ENCODE data around the gene BICD1. TPM values are rescaled to one million over a fixed set of nuclear protein-coding genes. Genes with fewer than 3 reads are reported as not detected.

The BICD1 gene
- polyA plus RNA-seq, 1 of the 3 experiments (the other 2 are of a cell fraction) = 12.1 TPM

GRCh38 chr12:32084753-32085152, 21.9 kb upstream of the BICD1 start:
- Histone ChIP-seq H3K4me2 (no peak overlapping the region), H3K79me2 (ENCODE audit: insufficient read depth) (no peaks in the 10 kb centered on the region), H3K9ac (no peak overlapping the region), H3K27me3 (ENCODE audit: insufficient read depth) (no peaks in the 10 kb centered on the region), H3K4me3 (ENCODE audit: low read depth in 2 of 2, low read length in 1 of 2) (no peak overlapping the region), H2AFZ (ENCODE audit: low read depth) (no peak overlapping the region), H4K20me1 (ENCODE audit: insufficient read depth) (no peaks in the 10 kb centered on the region), H3K27ac (ENCODE audit: low read depth in 2 of 2, low read length in 1 of 2) (no peak overlapping the region), H3K36me3 (replicated peaks in 1 of 2; ENCODE audit: control insufficient read depth in 1 of 2, insufficient read depth in 2 of 2, low read length in 1 of 2) (no peaks in the 10 kb centered on the region), H3K9me2 (no peaks in the 10 kb centered on the region), H3K9me3 (no peaks in the 10 kb centered on the region), H3K4me1 (ENCODE audit: control insufficient read depth in 1 of 2, insufficient read depth in 2 of 2, low read depth in 1 of 2, low read length in 1 of 2) (peaks cover 5 to 10% of the 10 kb centered on the region in 2 experiments; a peak in 1 of 4 replicates), H3F3A (replicated peaks; ENCODE audit: insufficient read depth) (peaks cover 11% of the 10 kb centered on the region)
- 95% methylated on average over 3 of the region's 3 CpGs for WGBS (ENCODE audit: low lambda C conversion rate)
- TF ChIP-seq YY1 (IDR thresholded peaks at IDR 0.05; ENCODE audit: low read depth) (no peak), RFX5 (IDR thresholded peaks at IDR 0.05; ENCODE audit: low read length) (no peak), RXRA (IDR thresholded peaks at IDR 0.05; ENCODE audit: borderline replicate concordance, low read depth) (no peak), EP300 (IDR thresholded peaks at IDR 0.05; ENCODE audit: borderline replicate concordance in 1 of 2, low read depth in 1 of 2, low read length in 1 of 2) (no peak), MAX (IDR thresholded peaks at IDR 0.05; ENCODE audit: low read depth) (no peak), TEAD4 (IDR thresholded peaks at IDR 0.05; ENCODE audit: borderline replicate concordance, insufficient read depth) (no peak)
- TF ChIP-seq, protein P1, sequence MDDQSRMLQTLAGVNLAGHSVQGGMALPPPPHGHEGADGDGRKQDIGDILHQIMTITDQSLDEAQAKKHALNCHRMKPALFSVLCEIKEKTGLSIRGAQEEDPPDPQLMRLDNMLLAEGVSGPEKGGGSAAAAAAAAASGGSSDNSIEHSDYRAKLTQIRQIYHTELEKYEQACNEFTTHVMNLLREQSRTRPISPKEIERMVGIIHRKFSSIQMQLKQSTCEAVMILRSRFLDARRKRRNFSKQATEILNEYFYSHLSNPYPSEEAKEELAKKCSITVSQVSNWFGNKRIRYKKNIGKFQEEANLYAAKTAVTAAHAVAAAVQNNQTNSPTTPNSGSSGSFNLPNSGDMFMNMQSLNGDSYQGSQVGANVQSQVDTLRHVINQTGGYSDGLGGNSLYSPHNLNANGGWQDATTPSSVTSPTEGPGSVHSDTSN (IDR thresholded peaks at IDR 0.05) = no peak
- TF ChIP-seq, protein P2, sequence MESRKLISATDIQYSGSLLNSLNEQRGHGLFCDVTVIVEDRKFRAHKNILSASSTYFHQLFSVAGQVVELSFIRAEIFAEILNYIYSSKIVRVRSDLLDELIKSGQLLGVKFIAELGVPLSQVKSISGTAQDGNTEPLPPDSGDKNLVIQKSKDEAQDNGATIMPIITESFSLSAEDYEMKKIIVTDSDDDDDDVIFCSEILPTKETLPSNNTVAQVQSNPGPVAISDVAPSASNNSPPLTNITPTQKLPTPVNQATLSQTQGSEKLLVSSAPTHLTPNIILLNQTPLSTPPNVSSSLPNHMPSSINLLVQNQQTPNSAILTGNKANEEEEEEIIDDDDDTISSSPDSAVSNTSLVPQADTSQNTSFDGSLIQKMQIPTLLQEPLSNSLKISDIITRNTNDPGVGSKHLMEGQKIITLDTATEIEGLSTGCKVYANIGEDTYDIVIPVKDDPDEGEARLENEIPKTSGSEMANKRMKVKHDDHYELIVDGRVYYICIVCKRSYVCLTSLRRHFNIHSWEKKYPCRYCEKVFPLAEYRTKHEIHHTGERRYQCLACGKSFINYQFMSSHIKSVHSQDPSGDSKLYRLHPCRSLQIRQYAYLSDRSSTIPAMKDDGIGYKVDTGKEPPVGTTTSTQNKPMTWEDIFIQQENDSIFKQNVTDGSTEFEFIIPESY (IDR thresholded peaks at IDR 0.05; ENCODE audit: borderline replicate concordance, low read depth) = no peak
- TF ChIP-seq, protein P3, sequence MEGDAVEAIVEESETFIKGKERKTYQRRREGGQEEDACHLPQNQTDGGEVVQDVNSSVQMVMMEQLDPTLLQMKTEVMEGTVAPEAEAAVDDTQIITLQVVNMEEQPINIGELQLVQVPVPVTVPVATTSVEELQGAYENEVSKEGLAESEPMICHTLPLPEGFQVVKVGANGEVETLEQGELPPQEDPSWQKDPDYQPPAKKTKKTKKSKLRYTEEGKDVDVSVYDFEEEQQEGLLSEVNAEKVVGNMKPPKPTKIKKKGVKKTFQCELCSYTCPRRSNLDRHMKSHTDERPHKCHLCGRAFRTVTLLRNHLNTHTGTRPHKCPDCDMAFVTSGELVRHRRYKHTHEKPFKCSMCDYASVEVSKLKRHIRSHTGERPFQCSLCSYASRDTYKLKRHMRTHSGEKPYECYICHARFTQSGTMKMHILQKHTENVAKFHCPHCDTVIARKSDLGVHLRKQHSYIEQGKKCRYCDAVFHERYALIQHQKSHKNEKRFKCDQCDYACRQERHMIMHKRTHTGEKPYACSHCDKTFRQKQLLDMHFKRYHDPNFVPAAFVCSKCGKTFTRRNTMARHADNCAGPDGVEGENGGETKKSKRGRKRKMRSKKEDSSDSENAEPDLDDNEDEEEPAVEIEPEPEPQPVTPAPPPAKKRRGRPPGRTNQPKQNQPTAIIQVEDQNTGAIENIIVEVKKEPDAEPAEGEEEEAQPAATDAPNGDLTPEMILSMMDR (IDR thresholded peaks at IDR 0.05) = no peak
- TF ChIP-seq, protein P4, sequence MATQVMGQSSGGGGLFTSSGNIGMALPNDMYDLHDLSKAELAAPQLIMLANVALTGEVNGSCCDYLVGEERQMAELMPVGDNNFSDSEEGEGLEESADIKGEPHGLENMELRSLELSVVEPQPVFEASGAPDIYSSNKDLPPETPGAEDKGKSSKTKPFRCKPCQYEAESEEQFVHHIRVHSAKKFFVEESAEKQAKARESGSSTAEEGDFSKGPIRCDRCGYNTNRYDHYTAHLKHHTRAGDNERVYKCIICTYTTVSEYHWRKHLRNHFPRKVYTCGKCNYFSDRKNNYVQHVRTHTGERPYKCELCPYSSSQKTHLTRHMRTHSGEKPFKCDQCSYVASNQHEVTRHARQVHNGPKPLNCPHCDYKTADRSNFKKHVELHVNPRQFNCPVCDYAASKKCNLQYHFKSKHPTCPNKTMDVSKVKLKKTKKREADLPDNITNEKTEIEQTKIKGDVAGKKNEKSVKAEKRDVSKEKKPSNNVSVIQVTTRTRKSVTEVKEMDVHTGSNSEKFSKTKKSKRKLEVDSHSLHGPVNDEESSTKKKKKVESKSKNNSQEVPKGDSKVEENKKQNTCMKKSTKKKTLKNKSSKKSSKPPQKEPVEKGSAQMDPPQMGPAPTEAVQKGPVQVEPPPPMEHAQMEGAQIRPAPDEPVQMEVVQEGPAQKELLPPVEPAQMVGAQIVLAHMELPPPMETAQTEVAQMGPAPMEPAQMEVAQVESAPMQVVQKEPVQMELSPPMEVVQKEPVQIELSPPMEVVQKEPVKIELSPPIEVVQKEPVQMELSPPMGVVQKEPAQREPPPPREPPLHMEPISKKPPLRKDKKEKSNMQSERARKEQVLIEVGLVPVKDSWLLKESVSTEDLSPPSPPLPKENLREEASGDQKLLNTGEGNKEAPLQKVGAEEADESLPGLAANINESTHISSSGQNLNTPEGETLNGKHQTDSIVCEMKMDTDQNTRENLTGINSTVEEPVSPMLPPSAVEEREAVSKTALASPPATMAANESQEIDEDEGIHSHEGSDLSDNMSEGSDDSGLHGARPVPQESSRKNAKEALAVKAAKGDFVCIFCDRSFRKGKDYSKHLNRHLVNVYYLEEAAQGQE (IDR thresholded peaks at IDR 0.05; ENCODE audit: low read depth, low read length) = no peak
- TF ChIP-seq, protein P5, sequence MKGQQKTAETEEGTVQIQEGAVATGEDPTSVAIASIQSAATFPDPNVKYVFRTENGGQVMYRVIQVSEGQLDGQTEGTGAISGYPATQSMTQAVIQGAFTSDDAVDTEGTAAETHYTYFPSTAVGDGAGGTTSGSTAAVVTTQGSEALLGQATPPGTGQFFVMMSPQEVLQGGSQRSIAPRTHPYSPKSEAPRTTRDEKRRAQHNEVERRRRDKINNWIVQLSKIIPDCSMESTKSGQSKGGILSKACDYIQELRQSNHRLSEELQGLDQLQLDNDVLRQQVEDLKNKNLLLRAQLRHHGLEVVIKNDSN (IDR thresholded peaks at IDR 0.05; ENCODE audit: borderline replicate concordance, low read depth) = no peak
- TF ChIP-seq, protein P6, sequence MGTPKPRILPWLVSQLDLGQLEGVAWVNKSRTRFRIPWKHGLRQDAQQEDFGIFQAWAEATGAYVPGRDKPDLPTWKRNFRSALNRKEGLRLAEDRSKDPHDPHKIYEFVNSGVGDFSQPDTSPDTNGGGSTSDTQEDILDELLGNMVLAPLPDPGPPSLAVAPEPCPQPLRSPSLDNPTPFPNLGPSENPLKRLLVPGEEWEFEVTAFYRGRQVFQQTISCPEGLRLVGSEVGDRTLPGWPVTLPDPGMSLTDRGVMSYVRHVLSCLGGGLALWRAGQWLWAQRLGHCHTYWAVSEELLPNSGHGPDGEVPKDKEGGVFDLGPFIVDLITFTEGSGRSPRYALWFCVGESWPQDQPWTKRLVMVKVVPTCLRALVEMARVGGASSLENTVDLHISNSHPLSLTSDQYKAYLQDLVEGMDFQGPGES (IDR thresholded peaks at IDR 0.05; ENCODE audit: low read depth, low read length) = no peak
- POLR2A ChIA-PET = interaction anchor here (0.9 kb wide), 1 partner anchor 21 kb away, joined by 4 read pairs; no protein-coding TSS in a partner anchor
- no peak for DNase-seq
- CTCF ChIA-PET = interaction anchor here (0.6 to 3.0 kb wide), 2 partner anchors 22 to 821 kb away, joined by 3 to 11 read pairs; partner anchors contain the start of gene BICD1
